ENCODE measurements around the gene CHRNB4. TPM values are rescaled to one million over a fixed set of nuclear protein-coding genes. Genes with fewer than 3 reads are reported as not detected.
"Not testable (repeated sequence)": the region's sequence is repeated elsewhere in the genome, so short reads cannot be mapped to it uniquely, and the experiment has no call there.

CHRNB4 gene
- total RNA-seq, 4 donors from 2014 or later = not detected

DNA sequence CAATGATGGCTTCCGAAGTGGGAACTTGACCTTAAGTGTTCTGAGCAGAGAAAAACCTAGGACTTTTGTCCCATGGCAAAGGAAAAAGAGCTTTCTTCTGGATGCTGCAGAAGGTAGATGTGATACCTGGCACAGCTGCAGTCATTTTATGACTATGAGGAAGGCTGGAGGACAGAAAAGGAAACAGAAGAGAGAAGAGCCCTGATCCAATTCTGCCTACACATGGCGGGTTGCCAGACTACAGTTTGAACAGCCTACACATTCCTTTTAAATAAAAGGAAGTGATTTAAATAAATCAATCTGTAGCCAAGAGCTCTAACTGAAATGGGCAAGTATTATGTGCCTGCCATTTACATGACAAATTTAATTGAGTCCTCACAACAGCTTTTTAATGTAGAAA lies 43.6 kb upstream of the CHRNB4 start:
- Histone ChIP-seq H3K27me3 (no peaks in the 10 kb centered on the region), H3K36me3 (no peaks in the 10 kb centered on the region), H3K9me3 (no peaks in the 10 kb centered on the region), H3K27ac (no peak overlapping the region), H3K4me3 (no peak overlapping the region), H3K4me1 (peaks cover 0 to 12% (median 0%) of the 10 kb centered on the region in 4 donors)
- 86 to 97% methylated on average over 2 of the region's 2 CpGs for WGBS, 2 donors
- no peak for DNase-seq (ENCODE audit: low spot score in 2 of 2)
- TF ChIP-seq, protein P1, sequence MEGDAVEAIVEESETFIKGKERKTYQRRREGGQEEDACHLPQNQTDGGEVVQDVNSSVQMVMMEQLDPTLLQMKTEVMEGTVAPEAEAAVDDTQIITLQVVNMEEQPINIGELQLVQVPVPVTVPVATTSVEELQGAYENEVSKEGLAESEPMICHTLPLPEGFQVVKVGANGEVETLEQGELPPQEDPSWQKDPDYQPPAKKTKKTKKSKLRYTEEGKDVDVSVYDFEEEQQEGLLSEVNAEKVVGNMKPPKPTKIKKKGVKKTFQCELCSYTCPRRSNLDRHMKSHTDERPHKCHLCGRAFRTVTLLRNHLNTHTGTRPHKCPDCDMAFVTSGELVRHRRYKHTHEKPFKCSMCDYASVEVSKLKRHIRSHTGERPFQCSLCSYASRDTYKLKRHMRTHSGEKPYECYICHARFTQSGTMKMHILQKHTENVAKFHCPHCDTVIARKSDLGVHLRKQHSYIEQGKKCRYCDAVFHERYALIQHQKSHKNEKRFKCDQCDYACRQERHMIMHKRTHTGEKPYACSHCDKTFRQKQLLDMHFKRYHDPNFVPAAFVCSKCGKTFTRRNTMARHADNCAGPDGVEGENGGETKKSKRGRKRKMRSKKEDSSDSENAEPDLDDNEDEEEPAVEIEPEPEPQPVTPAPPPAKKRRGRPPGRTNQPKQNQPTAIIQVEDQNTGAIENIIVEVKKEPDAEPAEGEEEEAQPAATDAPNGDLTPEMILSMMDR (IDR thresholded peaks at IDR 0.05) = no peak
- no peak for TF ChIP-seq POLR2A (IDR thresholded peaks at IDR 0.05)
- TF ChIP-seq EP300 (IDR thresholded peaks at IDR 0.05) = no peak

DNA sequence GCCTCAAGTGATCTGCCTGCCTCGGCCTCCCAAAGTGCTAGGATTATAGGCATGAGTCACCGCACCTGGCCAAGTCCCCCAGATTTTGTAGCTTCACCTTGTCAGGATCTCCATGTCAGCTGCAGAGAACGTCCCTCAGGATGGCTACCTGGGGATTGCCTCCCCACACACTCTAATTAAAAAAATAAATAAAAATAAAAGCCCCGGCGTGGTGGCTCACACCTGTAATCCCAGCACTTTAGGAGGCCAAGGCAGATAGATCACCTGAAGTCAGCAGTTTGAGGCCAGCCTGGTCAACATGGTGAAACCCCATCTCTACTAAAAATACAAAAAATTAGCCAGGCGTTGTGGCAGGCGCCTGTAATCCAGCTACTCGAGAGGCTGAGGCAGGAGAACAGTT lies 42.6 kb upstream of the CHRNB4 start:
- 91 to 92% methylated on average over 8 of the region's 8 CpGs for WGBS, 2 donors
- H3K27me3 ChIP-seq, H3K27ac ChIP-seq: not testable (repeated sequence)

DNA sequence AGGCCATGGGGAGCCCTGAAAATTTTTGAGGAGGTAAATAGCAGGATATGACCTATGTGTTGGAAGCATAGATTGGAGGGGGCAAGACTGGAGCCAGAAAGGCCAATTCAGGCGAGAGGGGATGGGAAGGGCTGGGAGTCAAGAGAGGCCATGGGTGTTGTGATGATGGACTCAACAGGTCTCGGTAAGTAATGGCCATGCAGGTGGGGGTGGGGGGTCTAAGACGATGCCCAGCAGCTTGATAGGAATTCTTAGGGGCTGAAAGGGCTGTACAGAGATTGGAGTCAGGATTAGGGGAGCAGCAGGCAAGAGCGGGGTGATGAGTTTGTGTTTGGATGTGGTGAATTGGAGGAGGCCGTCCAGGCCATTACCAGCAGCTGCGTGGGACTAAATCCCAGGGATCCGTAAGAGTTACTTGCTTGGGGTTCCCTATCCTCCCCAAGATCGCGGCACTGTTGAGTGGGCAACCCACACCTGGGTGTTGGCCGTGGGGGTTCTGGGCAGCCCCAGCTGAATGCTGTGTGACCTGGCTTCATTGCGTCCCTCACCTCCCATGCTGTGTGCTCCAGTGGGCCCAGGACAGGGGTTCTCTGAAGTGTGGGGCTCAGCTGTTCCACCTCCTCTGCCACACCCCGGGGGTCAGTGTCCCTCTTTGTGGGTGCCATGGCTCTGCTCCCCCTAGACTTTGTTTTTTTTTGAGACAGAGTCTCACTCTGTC lies 41.8 kb upstream of the CHRNB4 start:
- Histone ChIP-seq H3K27ac (no peak overlapping the region), H3K9me3 (no peaks in the 10 kb centered on the region), H3K36me3 (no peaks in the 10 kb centered on the region), H3K4me3 (no peak overlapping the region), H3K27me3 (no peaks in the 10 kb centered on the region), H3K4me1 (peaks cover 0 to 12% (median 0%) of the 10 kb centered on the region in 4 donors)
- no peak for DNase-seq (ENCODE audit: low spot score in 2 of 2)
- WGBS, 2 donors = 85 to 95% methylated on average over 12 of the region's 12 CpGs
- TF ChIP-seq, protein P1 (IDR thresholded peaks at IDR 0.05) = no peak
- no peak for TF ChIP-seq EP300 (IDR thresholded peaks at IDR 0.05)
- no peak for TF ChIP-seq POLR2A (IDR thresholded peaks at IDR 0.05)

More for the DNA sequence above, 42.6 kb upstream of the CHRNB4 start:
- DNase-seq (ENCODE audit: low spot score in 2 of 2); H3K4me3 ChIP-seq; H3K36me3 ChIP-seq; H3K9me3 ChIP-seq: not testable (repeated sequence)
- peaks cover 0 to 12% (median 0%) of the 10 kb centered on the region in 4 donors for H3K4me1 ChIP-seq

DNA sequence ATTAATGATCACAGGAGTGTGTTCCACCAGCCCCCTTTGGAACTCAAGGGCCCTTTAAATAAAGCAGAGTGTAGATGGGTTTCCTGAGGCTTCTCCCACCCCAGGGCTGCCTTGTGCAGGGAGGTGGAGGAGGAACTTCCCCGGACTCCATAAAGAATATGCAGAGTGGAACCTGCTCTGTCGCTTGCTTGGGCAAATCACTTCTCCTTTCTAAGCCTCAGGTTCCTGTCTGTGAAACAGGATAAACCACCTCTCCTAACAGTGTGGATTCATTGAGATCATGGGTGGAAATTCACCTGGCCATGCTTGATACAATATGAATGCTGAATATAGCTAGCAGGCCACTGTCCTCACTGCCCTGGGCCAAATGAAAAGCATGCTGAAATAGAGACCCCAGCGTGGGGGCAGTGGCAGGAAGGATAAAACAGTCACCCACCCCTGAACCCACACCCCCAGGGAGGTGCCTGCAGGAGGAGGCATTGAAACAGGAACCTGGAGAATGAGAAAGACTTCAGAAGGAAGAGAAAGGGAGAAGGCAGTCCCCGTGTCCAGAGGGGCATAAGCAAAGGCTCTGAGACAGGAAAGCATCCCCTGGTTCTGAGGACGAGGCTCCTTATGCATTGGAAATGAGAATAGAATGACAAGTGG lies 41.1 kb upstream of the CHRNB4 start:
- Histone ChIP-seq H3K4me3 (no peak overlapping the region), H3K27me3 (no peaks in the 10 kb centered on the region), H3K9me3 (no peaks in the 10 kb centered on the region), H3K4me1 (peaks cover 0 to 12% (median 0%) of the 10 kb centered on the region in 4 donors), H3K27ac (no peak overlapping the region), H3K36me3 (no peaks in the 10 kb centered on the region)
- DNase-seq (ENCODE audit: low spot score in 2 of 2) = no peak
- TF ChIP-seq EP300 (IDR thresholded peaks at IDR 0.05) (no peak), POLR2A (IDR thresholded peaks at IDR 0.05) (no peak)
- TF ChIP-seq, protein P1 (IDR thresholded peaks at IDR 0.05) = no peak
- WGBS, 2 donors = 64 to 68% methylated on average over 5 of the region's 5 CpGs

DNA sequence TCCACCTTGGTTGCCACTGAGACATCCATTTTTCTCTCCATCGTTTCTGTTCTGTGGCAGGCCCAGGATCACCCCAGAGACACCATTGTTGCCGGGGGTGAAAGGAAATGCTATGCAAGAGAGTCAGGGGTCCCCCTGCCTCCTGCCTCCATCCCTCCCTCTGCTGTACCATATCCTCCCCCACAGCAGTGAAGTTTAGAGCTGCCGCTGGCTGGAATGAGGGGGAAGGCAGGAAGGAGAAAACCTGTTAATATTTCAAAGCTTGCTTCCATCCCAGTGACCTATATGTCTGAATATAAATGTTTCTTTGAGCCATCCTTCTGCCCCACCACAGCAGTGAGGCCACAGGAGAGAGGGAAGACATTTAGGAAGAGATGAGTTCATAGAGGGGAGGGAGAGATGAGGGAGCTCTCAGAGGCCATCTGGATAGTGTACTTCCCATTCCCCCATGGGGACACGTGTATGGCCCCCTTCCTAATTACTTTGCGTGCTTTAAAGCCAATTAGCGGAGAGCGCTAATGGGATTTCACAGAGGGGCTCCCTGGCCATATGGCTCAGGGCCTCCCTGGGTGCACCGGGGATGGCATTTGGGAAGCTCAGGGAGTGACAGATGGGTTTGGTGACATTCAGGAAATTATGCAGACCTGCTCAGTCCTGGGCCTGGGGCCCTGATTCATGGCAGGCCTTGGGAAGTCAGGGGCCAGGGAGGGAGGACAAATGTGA lies 40.4 kb upstream of the CHRNB4 start:
- Histone ChIP-seq H3K27ac (no peak overlapping the region), H3K27me3 (no peaks in the 10 kb centered on the region), H3K9me3 (no peaks in the 10 kb centered on the region), H3K4me1 (peaks cover 0 to 12% (median 0%) of the 10 kb centered on the region in 4 donors), H3K36me3 (no peaks in the 10 kb centered on the region), H3K4me3 (no peak overlapping the region)
- TF ChIP-seq, protein P1 (IDR thresholded peaks at IDR 0.05) = no peak
- TF ChIP-seq EP300 (IDR thresholded peaks at IDR 0.05) = no peak
- TF ChIP-seq POLR2A (IDR thresholded peaks at IDR 0.05) = no peak
- no peak for DNase-seq (ENCODE audit: low spot score in 2 of 2)
- whole genome bisulfite sequencing, 2 donors = 60 to 61% methylated on average over 8 of the region's 8 CpGs
